ENCODE data around the gene OR52E1.
A peak's percentile ranks its signal among the peaks of the same experiment; 100 is the strongest.
"Not testable (repeated sequence)": the region's sequence is repeated elsewhere in the genome, so short reads cannot be mapped to it uniquely, and the experiment has no call there.

Gene OR52E1

GRCh38 chr11:5069272-5069671 is at the start of gene OR52E1:
Gene OR52E1 (plus strand): TSS chr11:5069572.
- DNase-seq (ENCODE audit: low spot score): no peak

DNA sequence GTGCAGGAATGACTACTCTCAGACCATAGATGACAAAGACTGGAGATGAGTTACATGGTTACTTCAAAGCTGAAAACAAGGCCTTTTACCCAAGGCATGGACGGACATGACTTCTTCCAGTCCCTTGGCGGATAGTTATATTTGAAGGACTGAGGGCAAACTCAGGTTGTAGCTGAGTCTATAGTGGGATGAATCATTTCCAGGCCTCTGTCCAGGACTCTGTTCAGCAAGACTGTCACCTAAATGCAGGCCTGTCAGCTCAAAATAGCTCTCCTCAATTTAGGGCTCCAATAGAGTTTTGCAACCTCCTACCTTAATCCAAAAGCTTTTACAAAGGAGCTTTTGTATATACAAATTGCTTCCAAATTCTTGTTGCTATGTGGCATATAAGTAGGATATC is 47.4 kb upstream of the OR52E1 start:
- no peak for DNase-seq (ENCODE audit: low spot score)

DNA sequence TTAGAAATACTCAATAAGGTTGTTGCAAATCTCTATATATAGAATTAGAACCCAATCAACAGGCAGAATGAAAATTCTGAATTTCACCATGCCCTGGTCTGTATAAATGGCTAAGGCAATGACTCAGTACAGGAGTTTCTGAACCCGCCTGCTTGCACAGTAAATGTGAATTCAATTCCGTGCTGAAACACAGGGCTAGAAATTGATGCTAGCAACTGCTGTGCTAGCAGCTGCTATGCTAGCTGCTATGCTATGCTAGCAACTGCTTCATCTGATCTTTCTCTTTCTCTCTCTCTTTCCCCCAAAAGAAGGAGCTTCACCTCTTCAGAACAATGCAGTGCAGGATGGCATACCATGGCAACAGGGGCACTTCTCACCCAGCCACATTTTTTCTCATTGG is 32.7 kb upstream of the OR52E1 start:
- DNase-seq (ENCODE audit: low spot score): no peak

DNA sequence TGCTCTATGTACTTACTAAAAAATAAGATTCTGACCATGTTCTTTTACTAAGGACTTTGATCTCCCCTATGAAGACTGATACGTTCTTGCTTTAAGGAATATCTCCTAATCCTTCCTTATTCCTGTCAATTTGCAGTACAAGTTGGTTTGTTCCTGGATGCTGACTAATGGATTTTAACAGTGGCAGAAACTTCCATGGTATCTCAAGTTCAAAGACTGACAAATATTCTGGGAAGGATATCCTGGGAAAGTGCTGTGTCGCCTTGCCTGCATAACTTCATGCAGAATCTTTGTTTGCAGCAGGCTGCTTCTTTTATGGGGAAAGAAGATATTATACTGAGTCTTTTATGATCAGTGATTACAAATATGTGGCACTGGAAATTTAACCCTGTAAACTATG is 31.4 kb upstream of the OR52E1 start:
- DNase-seq (ENCODE audit: low spot score): no peak

DNA sequence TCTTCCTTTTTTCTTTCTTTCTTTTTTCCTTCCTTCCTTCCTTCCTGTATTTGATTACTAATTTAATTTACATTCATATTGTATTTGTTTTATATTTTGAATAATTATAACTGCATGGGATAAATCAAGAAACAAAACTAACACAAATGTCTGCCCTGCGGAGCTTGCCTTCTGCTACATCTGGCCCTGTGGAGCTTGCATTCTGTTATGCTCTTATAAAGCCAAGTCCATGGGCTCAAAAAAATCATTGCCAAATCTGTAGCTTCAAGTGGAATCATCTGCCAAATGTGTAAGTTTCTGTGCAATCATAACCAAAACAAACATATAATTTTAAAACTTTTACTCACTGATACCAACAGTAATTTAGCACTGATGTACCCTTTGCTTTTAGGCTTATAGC is 31.0 kb upstream of the OR52E1 start:
- no peak for DNase-seq (ENCODE audit: low spot score)

DNA sequence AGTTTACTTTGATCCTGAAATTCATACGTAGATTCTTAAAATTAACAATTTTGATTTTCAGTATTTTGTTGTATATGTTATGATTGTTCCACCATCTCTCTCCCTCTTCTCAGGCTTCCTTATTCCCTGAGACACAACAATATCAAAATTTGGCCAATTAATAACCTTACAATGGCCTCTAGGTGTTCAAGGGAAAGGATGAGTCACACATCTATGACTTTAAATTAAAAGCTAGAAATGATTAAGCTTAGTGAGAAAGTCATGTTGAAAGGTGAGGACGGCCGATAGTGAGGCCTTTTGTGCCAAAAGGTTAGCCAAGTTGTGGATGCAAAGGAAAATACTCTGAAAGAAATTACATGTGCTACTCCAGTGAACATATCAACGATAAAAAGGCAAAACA is 28.5 kb upstream of the OR52E1 start:
- no peak for DNase-seq (ENCODE audit: low spot score)

GRCh38 chr11:5042091-5042490 is 27.3 kb upstream of the OR52E1 start:
- peak; percentile 1 for DNase-seq (ENCODE audit: low spot score)

DNA sequence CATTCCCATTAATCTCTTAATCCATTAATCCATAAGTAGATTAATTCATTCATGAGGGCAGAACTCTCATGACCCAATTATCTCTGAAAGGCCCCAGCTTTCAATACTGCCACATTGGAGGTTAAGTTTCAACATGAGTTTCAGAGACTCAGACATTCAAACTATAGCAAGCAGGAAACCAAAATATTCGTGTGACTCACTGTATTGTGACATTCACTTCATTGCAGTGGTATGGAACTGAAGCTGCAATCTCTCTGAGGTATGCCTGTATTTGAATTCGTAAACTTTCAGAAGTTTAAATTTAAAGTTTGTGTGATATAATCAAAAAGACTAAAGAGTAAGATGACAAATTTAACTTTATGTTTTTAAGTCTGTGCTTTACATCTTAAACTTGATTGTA is 26.0 kb upstream of the OR52E1 start:
- peak; percentile 2 for DNase-seq (ENCODE audit: low spot score)

GRCh38 chr11:5046226-5046625 is 23.1 kb upstream of the OR52E1 start, which contains the start of gene OR52J3:
Gene OR52J3 (plus strand): TSS chr11:5046526. CDS start chr11:5046526, 0 bp downstream.
- no peak for DNase-seq (ENCODE audit: low spot score)

DNA sequence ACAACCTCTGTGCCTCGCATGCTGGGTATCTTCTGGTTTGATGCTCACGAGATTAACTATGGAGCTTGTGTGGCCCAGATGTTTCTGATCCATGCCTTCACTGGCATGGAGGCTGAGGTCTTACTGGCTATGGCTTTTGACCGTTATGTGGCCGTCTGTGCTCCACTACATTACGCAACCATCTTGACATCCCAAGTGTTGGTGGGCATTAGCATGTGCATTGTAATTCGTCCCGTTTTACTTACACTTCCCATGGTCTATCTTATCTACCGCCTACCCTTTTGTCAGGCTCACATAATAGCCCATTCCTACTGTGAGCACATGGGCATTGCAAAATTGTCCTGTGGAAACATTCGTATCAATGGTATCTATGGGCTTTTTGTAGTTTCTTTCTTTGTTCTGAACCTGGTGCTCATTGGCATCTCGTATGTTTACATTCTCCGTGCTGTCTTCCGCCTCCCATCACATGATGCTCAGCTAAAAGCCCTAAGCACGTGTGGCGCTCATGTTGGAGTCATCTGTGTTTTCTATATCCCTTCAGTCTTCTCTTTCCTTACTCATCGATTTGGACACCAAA is 22.5 kb upstream of the OR52E1 start:
- no peak for DNase-seq (ENCODE audit: low spot score)

GRCh38 chr11:5058679-5059078 is 10.7 kb upstream of the OR52E1 start:
- not testable (repeated sequence) for DNase-seq (ENCODE audit: low spot score)

DNA sequence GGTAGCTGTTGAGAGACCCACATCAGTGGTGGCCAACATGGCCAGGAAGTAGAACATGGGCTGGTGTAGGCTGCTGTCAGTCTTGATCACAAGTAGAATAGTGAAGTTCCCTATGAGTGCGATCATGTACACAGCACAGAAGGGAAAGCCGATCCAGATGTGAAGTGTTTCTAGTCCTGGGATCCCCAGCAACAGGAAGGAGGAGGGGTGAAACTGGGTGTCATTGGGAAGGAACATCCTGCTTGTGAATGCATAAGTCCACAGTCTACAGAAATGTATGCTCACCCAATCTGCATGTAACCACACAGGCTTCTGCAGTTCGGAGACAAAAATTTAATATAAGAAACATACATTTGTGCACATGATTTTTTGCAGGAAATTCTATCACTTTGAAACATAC is 10.0 kb upstream of the OR52E1 start, which contains the start of gene OR52E2:
OR52E2 (minus strand) TSS at position 237 of the 400 bp plus-strand sequence; CDS start at position 237, 0 bp downstream.
- DNase-seq (ENCODE audit: low spot score): no peak

GRCh38 chr11:5065027-5065426 is 4.3 kb upstream of the OR52E1 start:
- DNase-seq (ENCODE audit: low spot score): no peak

DNA sequence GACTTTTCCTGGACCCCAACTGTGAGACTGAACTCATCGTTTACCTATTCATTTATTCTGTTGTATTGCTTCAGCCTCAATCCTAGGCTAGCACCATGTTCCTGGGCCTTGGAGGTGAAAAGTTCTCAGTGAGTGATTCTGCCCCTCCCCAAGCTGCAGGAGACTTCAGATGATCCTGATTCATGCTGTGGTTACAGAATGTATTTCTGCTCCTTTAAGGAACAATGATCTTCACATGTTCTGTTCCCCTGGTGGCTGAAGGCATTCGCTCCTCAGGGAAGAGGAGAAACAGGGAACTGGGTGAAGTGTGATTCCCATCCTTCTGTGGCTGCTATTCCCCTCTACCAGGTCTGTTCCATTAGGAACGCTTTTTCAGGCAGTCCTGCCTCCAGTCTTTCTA is 2.4 kb downstream of the OR52E1 start:
- DNase-seq (ENCODE audit: low spot score): no peak

- DNase-seq (ENCODE audit: low spot score): no peak
These were observed 12.0 kb downstream of the OR52E1 start for GRCh38 chr11:5081405-5081804.

GRCh38 chr11:5083602-5084001 is 14.2 kb downstream of the OR52E1 start:
- DNase-seq (ENCODE audit: low spot score): no peak

DNA sequence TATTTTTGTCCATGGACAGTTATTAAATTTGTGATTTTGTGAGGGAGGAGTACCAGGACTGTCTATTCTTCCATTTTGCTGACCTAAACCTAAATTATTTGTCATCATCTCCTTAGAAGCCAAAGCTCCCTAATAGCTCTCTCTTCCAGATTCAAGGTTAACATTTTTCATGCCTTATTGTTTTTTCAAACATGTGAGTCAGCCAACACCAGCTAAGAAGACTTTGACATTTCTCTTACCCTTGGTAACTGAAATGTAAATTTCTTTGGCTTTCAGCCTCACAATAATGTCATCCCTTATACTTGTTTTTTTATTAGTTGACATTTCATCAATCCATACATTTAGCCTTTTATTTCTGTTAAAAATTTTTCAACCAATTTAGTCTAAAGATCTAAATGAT is 19.2 kb downstream of the OR52E1 start:
- no peak for DNase-seq (ENCODE audit: low spot score)

GRCh38 chr11:5090668-5091067 is 21.3 kb downstream of the OR52E1 start:
- no peak for DNase-seq (ENCODE audit: low spot score)

DNA sequence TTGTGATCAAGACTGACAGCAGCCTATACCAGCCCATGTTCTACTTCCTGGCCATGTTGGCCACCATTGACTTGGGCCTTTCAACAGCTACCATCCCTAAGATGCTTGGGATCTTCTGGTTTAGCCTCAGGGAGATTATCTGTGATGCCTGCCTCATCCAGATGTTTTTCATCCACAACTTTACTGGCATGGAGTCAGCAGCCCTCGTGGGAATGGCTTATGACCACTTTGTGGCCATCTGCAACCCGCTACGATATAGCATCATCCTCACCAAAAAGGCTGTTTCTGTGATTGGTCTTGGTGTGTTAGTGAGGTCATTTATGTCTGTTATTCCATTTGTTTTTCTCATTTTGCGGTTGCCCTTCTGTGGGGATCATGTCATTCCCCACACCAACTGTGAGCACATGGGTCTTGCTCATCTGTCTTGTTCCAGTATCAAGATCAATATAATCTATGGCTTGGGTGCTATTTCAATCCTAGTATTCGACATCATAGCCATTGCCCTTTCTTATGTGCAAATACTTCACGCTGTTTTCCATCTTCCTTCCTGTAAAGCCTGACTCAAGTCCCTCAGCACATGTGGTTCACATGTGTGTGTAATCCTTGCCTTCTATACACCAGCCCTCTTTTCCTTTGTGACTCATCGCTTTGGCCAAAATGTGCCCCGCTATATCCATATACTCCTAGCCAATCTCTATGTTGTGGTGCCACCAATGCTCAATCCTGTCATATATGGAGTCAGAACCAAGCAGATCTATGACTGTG is 23.6 kb downstream of the OR52E1 start:
- no peak for DNase-seq (ENCODE audit: low spot score)

- DNase-seq (ENCODE audit: low spot score): no peak
These were observed 26.6 kb downstream of the OR52E1 start for GRCh38 chr11:5096011-5096410.

GRCh38 chr11:5102246-5102645 is 32.9 kb downstream of the OR52E1 start:
- DNase-seq (ENCODE audit: low spot score): no peak

GRCh38 chr11:5103066-5103465 is 33.7 kb downstream of the OR52E1 start:
- no peak for DNase-seq (ENCODE audit: low spot score)

- DNase-seq (ENCODE audit: low spot score): no peak
These were observed 37.9 kb downstream of the OR52E1 start for GRCh38 chr11:5107285-5107684.

- DNase-seq (ENCODE audit: low spot score): no peak
These were observed 46.0 kb downstream of the OR52E1 start for GRCh38 chr11:5115339-5115738.
